GM19328 (cell line): ENCODE results near the gene VIL1.
A peak's percentile ranks its signal among the peaks of the same experiment; 100 is the strongest.

ENCODE experiments used
- ATAC-seq: cut with Tn5 transposase; IDR thresholded peaks from one replicate; pipeline ENCODE4 v1.9.1; 2021; ENCODE audit warnings: mild to moderate bottlenecking, moderate library complexity; ENCODE audit not compliant: unreplicated experiment

Gene VIL1

DNA sequence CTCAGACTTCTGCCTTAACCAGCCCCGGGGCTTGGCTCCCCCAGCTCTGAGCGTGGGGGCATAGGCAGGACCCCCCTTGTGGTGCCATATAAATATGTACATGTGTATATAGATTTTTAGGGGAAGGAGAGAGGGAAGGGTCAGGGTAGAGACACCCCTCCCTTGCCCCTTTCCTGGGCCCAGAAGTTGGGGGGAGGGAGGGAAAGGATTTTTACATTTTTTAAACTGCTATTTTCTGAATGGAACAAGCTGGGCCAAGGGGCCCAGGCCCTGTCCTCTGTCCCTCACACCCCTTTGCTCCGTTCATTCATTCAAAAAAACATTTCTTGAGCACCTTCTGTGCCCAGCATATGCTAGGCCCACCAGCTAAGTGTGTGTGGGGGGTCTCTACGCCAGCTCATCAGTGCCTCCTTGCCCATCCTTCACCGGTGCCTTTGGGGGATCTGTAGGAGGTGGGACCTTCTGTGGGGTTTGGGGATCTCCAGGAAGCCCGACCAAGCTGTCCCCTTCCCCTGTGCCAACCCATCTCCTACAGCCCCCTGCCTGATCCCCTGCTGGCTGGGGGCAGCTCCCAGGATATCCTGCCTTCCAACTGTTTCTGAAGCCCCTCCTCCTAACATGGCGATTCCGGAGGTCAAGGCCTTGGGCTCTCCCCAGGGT, 13.7 kb upstream of the VIL1 start:
- ATAC-seq = no peak

DNA sequence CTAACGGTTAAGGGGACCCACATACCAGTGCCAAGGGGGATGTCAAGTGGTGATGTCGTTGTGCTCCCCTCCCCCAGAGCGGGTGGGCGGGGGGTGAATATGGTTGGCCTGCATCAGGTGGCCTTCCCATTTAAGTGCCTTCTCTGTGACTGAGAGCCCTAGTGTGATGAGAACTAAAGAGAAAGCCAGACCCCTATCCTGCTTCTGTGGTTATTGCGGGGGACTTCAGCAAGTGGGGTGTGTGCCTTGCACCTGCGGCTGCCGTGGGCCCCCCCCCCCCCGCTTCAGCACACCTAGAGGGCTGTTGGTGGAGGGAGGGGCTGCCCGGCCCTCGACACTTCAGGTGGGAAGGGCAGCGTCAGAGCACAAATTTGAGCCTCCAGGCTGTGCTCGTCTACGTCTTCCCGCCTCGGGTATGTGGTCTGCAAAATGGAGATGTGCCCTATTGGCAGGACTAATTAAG, 13.1 kb upstream of the VIL1 start:
- ATAC-seq = no peak

DNA sequence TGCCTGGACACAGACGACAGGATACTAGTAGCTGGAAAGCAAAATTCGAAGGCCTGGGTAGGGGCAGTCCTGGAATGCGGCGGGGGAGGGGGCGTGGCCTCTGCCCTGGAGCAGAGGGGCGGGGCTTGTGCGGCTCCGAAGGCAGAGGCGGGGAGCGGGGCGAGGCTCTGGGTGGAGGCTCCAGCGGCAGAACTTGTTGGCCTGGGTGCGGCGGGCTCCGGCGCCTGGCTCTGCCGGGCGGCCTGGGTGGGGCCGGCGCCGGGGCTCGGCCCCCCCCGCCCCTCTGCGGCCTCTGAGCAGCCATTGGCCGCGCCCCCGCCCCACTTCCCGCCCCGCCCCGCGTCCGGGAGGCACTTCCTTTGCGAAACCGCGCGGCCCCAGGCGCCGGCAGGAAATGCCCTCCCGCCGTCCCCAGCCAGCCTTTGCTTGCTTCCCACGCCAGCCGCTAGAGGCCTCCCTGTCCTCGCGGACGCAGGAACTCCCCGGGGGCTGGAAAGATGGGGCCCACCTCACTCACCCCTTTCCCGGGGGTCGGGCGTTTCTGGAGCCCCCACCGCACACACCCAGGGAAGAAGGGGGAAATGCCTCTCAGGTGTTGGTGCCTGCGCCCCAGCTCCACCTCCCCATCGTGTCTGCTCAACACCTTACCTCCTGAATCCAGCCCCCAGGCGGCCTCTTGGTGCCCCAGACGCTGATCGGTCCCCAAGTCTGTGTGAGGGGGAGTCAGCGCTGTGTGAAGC, 12.5 kb upstream of the VIL1 start:
- ATAC-seq = peak; percentile 78

DNA sequence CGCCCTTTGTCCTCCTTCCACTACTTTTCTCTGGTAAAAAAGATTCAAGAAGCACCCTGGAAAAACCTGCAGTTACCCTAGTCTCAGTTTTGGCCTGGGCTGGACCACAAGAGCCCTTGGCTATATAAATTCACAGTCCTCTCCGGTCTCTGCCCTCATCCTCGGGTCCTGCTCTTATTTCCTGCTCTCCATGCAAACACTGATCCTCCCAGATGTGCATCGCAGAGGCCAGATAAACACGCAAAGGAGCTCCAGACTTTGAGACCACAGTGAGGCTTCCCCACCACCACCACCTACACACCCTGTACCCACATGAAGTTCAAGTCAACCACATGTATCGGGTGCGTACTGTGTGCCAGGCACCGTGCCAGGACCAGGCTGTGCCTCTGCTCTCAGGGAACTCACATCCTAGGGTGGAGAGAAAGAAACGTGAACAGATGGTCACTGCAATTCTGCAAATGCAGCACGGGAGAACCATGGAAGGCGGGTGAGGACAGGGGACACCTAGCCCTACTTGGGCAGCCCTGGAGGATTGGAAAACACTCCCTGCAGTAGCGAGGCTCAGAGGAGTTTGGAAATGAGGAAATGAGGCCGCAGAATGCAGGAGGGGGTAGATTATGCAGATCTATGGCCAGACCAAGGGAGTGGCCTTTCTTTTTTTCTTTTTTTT, 11.8 kb upstream of the VIL1 start:
- no peak for ATAC-seq

DNA sequence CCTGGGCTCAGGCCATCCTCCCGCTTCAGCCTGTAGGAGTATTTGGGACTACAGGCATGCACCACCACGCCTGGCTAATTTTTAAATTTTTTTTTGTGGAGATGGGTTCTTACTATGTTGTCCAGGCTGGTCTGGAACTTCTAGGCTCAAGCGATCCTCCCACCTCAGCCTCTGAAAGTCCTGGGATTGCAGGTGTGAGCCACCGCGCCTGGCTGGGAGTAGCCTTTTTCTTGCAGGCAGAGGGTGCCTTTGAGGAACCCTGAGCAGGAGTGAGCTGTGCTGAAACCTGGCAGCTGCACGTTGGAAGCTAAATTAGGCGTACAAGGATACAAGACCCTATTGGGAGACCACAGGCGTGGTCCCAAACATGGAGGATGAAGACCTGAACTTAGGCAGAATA, 11.2 kb upstream of the VIL1 start:
- ATAC-seq = no peak

DNA sequence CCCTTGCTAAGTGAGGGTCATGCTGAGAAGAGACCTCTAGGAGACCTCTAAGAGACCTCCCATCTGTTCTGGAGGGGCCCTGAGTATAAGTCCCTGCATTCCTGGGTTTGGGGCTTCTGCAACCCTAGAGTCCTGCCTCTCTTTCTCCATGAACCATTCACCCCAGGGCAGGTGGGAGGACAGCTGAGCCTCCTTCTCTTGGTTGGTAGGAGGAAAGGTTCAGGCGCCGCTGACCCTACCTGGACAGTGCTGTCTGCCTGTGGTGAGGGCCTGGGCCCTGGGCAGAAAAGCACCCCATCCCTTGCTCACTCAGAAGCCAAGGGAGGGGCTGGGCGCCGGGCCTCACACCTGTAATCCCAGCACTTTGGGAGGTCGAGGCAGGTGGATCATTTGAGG, 604 bp upstream of the VIL1 start:
- ATAC-seq = no peak

DNA sequence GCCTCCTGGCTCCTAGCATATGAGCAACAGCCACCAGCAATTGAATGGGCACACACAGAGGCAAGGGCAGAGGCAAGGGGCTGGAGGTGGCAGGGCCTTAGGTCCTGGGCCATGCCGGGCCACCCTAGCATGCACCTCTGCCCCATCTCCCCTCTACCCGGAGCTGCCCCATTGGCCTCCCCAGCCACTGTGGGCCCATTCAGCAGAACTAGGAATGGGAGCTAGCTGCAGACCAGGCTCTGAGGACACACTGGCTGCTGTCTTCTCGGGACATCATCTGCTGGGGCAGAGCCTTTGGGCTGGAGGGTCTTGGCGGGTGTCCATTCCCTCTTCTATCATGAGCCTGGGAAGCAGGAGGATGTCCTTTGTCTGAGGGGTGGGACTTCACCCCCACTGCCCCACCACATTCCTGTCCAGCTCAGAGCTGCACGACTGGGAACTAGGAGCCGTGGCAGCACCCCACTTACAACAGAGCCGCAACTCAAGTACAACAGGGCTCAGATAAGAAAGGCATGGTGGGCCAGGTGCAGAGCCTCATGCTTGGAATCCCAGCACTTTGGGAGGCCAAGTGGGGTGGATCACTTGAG, 800 bp downstream of the VIL1 start:
- no peak for ATAC-seq

DNA sequence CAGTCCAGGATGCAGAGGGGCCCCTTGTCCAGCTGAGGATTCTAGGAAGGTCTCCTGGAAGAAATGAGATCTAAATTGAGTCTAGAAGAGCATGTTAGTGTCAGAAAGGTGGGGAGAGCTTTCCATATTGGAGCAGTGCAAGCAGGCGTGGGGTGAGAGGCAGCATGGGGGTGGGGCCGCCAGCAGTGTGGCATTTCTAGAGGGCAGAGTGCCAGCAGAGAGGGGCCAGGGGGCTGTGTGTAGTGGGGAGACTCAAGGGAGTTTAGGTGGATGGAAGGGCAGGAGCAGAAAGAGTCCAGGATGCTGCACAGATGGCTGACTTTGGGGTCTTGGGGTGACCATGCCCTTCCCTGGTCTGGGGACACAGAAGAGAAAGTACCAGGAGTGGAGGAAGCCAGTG, 2.1 kb downstream of the VIL1 start:
- no peak for ATAC-seq

DNA sequence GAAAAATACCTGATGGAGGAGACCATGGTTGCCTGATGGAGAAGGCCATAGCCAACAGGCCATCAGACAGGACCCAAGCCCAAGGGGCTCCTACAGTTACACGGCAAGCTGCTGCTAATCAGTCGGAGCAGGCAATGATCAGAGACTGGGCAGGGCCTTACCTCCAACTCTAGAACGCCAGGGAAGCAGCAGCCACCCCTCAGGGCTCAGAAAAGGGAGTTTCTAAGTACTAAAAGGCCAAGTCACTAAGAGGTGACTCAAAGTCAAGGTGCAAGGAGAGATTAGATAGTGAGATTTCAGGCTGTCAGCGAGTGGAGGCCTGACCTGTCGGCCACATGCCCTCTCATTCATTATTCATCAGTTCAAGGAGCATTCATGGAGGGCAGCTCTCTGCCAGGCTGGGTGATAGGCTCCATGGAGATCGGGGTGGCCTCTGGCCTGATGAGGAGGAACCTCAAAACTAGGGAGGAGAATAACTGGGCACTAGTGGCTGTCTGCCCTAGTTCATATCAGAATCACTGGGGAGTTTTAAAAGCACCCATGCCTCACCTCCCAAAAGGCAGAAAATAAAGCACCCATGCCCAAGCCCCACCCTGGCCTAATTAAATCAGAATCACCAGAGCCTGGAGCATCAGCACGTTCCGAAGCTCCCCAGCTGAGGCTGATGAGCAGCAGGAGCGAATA, 3.6 kb downstream of the VIL1 start:
- no peak for ATAC-seq

DNA sequence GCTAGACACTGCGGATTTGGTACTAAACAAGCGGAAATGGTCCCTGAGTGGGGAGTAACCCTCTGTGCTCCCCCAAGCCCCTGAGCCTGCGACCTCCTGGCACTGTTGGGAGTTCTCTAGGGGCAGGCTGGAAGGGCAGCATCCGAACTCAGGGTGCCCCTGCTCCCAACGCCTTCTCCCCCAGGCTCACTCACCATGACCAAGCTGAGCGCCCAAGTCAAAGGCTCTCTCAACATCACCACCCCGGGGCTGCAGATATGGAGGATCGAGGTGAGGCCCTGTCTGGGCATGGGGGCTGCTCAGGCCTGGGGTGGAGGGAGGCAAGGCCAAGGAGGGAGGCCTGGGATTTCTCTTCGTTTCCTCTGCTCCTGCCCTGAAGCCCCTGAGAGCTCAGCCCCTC, 4.7 kb downstream of the VIL1 start:
- no peak for ATAC-seq

DNA sequence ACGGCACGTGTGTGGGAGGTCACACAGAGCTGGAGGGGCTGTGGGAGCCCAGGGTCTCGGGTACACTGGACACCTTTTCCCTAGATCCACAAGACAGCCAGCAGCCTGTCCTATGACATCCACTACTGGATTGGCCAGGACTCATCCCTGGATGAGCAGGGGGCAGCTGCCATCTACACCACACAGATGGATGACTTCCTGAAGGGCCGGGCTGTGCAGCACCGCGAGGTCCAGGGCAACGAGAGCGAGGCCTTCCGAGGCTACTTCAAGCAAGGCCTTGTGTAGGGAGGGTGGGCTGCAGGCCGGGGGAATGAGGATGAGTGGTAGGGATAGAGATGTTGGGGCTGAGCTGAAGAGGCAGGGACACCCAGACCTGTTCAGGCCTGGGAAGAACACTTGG, 6.6 kb downstream of the VIL1 start:
- no peak for ATAC-seq

DNA sequence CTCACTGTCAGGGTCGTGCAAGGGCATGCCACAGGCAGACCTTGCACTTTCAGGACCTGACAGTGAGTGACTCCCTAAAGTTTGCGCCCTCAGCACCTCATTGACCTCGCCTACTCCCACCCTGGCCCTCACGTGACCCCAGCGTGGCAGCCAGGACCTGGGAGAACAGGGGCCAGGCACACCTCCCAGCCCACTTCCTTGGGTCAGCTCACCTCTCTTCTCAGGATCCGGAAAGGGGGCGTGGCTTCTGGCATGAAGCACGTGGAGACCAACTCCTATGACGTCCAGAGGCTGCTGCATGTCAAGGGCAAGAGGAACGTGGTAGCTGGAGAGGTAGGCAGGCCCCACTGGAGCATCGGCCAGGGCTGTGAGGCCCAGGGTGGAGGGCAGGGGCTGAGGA, 8.8 kb downstream of the VIL1 start:
- no peak for ATAC-seq

DNA sequence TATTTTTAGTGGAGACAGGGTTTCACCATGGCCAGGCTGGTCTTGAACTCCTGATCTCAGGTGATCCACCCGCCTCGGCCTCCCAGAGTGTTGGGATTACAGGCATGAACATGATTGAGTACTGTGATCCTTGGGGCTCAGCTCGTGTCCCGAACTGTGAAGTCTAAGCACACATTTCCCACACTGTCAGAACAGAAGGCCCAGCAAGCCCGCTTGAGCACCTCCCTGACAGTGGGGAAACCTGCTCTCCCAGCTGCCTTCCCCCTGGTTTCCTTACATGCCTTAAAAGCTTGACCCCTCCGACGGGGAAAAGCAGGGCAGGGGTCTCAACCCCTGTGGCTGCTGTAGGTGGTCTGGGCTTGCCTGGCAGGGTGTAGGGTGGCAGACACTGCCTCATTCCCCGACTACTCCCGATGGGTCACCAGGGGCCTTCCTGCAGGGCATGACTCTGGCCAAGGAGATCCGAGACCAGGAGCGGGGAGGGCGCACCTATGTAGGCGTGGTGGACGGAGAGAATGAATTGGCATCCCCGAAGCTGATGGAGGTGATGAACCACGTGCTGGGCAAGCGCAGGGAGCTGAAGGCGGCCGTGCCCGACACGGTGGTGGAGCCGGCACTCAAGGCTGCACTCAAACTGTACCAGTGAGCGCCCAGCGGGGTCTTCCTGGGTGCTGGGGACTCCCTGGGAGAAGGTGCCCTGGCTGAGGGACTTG, 10.1 kb downstream of the VIL1 start:
- no peak for ATAC-seq

DNA sequence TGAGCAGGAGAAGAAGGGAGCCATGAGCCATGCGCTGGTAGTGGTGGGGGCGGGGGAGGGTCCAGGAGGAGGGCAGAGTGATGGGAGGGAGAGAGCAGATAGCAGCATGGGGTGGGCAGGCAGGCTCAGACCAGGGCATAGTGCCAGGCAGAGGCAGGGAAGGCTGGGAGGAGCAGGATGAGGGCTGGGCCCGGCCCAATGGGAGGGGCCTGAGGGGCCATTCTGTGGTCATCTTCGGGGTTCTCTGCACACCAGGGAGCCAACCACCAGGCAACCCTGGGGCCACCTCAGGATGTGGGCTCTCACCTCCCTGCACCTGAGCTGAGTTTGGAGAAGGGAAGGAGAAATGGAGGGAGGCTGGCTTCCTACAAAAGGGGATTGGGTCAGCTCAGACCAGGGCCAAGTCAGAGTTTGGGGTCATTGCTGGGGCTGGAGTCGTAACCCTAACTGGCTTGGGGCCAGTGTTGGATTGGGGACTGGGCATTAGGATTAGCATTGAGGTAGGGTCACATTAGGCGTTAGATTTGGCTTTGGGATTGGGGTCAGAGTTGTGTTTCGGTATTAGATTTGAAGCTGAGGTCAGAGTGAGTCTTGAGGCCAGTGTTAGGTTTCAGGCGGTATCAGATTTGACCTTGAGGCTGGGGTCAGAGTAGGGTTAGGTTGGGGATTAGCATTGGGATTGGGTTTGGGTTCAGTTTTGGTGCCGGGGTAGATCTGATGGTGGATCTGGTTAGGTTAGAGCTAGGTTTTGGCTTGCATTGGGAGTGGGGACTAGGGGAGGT, 11.2 kb downstream of the VIL1 start:
- no peak for ATAC-seq

DNA sequence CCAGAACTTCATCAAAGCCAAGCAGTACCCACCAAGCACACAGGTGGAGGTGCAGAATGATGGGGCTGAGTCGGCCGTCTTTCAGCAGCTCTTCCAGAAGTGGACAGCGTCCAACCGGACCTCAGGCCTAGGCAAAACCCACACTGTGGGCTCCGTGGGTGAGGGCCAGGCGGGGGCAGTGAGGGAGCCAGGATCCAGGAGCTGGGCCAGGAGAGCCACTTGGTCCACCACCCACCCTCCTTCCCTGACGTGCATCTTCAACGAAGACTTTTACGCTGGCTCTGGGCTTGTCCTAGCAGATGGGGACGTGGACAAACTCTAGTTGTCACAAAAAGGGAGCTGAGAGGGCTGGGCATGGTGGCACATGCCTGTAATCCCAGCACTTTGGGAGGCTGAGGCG, 11.8 kb downstream of the VIL1 start:
- ATAC-seq = no peak

DNA sequence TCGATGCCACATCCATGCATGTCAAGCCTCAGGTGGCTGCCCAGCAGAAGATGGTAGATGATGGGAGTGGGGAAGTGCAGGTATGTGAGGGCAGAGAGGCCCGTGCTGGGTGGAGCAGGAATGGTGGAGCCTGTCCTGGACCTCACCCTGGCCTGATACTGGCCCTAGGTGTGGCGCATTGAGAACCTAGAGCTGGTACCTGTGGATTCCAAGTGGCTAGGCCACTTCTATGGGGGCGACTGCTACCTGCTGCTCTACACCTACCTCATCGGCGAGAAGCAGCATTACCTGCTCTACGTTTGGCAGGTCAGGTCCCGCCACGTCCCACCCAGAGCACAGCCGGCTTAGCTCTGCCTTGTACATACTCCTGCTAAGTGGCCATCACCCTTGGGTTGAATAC, 13.0 kb downstream of the VIL1 start:
- ATAC-seq = no peak

DNA sequence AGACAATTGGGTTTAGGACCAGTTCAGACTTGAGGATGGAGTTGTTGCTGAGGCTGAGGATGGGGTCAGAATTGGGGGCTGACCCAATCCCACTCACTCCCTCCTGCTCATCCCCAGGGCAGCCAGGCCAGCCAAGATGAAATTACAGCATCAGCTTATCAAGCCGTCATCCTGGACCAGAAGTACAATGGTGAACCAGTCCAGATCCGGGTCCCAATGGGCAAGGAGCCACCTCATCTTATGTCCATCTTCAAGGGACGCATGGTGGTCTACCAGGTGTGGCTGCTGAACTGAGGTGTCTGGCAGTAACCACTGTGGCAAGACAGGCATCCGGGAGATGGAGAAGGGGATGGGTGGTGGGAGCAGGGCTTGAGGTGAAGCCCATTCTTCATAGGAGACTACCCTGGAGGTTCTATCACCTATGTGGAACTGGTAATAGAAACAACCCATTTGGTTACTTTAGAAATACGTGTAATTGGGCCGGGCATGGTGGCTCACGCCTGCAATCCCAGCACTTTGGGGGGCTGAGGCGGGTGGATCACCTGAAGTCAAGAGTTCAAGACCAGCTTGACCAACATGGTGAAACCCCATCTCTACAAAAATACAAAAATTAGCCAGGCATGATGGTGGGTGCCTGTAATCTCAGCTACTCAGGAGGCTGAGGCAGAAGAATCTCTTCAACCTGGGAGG, 13.9 kb downstream of the VIL1 start:
- no peak for ATAC-seq

DNA sequence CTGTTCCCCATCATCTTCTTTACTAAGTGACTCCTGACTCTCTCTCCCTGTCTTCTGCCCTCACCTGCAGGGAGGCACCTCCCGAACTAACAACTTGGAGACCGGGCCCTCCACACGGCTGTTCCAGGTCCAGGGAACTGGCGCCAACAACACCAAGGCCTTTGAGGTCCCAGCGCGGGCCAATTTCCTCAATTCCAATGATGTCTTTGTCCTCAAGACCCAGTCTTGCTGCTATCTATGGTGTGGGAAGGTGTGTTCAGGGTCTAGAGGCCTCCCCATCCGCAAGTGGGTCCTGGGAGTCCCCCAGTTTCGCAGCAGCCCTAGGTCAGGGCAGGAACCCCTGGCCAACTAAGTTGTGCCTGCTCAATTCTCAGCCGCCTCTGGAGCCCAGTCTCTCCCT, 15.5 kb downstream of the VIL1 start:
- no peak for ATAC-seq
